RWPE1 (cell line): ENCODE results near the gene UBASH3A.

Experiments used
- CTCF ChIA-PET: fragments of 350-600 bp; sonication (Branson Sonifier 250); formaldehyde crosslinking; extraction: SDS; loops from one replicate; lab custom pipeline; 2021; lab: Yijun Ruan, JAX
- POLR2A ChIA-PET: fragments of 400-600 bp; formaldehyde crosslinking; extraction: SDS; loops from one replicate; lab custom pipeline; 2020; ENCODE audit warnings: antibody characterized with exemption; ENCODE audit not compliant: low non-redundant PET; lab: Yijun Ruan, JAX
- DNase-seq: peaks from one replicate; pipeline ENCODE4 v3.0.0; 2012; ENCODE audit warnings: low spot score
- H3K27ac ChIP-seq: fragments of 450-650 bp; 2 replicates; pipeline ENCODE4 v1.5.1; 2017
- TF ChIP-seq, protein P1 (sequence below): fragments of 450-650 bp; conservative IDR thresholded peaks from 2 replicates; pipeline ENCODE4 v1.5.1; 2017; ENCODE audit warnings: low read depth, mild to moderate bottlenecking

Gene UBASH3A

DNA sequence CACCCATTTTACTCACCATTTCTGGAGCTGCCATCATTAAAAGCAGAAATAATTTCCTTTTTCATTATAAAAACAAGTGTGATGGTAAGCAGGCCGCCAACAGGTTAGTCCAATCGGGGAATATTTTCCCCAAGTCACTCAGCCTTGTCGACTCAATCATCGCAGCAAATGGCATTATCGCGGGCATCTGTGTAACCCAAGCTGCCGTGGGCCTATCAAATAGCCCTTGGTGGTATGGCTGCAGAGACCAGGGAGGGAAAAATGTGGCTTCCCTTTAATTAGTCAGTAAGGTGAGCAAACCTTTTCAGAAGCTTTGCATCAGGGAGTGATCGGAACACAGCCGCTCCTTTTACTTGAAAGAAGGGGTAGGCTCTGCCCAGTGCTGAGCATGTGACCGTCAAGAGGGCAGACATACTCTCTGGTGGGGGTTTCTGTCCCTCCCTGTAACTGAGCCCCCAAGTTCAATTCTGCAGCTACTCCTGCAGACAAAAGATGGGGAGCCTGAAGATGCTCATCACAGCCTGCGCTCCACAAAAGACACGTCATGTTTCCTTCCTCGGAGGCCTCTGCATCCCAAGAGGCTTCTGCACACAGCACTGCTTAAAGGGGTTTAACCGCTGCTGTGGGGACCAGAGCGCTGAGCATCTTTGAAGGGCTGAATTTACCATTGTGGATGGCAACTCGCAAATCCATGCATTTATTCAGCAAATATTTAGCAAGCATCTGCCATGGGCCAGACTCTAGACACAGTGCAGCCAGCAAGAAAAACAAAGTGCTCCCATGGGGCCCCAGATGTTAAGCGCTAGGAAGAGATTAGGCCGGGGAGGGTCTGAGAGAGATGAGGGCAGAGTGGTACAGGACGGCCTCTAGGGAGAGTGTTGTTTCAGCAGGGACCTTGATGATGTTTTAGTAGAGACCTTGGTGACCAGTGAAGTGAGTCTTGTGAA, 6.6 kb upstream of the UBASH3A start:
- DNase-seq: no peak
- ChIA-PET CTCF (no interaction called here), POLR2A (no interaction called here)
- TF ChIP-seq, protein P1, sequence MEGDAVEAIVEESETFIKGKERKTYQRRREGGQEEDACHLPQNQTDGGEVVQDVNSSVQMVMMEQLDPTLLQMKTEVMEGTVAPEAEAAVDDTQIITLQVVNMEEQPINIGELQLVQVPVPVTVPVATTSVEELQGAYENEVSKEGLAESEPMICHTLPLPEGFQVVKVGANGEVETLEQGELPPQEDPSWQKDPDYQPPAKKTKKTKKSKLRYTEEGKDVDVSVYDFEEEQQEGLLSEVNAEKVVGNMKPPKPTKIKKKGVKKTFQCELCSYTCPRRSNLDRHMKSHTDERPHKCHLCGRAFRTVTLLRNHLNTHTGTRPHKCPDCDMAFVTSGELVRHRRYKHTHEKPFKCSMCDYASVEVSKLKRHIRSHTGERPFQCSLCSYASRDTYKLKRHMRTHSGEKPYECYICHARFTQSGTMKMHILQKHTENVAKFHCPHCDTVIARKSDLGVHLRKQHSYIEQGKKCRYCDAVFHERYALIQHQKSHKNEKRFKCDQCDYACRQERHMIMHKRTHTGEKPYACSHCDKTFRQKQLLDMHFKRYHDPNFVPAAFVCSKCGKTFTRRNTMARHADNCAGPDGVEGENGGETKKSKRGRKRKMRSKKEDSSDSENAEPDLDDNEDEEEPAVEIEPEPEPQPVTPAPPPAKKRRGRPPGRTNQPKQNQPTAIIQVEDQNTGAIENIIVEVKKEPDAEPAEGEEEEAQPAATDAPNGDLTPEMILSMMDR: no peak
- H3K27ac ChIP-seq: no peak overlapping the region

DNA sequence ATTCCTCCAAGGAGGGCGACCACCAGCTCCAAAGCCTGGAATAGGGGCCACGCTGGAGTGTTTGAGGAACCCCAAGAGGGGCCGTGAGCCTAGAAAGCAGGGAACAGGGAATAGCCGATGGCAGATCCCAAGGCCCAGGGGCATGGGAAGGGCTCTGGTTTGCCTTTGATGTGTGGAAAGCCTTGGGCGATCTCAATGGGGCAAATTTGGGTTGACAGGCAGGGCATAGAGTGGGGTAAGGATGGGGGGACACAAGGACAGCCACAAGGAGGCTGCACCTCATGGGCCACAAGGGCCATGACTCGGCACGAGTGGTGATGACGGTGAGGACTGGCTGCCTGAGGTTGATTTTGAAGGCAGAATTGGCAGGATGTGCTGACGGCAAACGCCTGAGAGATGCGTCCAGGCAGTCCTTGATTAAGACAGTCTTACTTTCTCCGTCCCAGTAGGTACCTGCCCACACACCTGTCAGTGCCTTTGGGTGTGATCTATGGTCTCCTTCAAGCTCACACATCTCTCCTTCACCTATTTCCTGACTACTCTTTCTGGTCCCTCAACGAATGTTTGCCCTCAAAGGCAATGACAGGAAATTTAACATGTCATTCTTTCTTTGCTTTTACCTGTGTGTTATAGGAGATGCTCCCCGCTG, 5.8 kb upstream of the UBASH3A start:
- POLR2A ChIA-PET: no interaction called here
- CTCF ChIA-PET: no interaction called here
- H3K27ac ChIP-seq: no peak overlapping the region
- TF ChIP-seq, protein P1: no peak
- DNase-seq: no peak

DNA sequence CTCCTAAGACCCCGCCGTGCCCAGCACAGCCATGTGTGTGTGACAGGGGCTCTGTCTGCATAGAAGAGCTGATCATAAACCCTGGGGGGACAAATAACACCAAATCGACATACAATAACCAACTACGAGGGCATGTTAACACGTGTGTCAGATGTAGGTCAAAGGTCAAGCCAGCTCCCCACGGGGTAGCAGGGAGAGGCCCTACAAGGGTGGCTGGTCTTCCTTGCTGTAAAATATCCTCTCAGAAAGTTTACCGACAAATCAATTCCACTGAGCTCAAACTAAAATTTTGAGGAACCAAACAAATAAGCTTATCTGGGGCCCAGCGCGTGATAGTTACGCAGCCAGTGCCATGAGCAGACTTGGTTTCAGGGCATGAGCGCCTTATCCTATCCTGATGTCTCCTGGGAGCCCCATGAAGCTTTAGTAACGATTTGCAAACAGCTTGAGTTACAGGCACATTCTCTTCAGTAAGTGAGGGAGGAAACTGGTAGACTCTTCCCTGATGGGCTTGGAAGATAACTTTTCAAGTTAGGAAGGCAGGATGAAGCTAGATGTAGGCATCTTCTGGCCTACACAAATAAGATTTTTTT, 5.2 kb upstream of the UBASH3A start:
- H3K27ac ChIP-seq: no peak overlapping the region
- ChIA-PET POLR2A (no interaction called here), CTCF (no interaction called here)
- no peak for DNase-seq
- TF ChIP-seq, protein P1: no peak

DNA sequence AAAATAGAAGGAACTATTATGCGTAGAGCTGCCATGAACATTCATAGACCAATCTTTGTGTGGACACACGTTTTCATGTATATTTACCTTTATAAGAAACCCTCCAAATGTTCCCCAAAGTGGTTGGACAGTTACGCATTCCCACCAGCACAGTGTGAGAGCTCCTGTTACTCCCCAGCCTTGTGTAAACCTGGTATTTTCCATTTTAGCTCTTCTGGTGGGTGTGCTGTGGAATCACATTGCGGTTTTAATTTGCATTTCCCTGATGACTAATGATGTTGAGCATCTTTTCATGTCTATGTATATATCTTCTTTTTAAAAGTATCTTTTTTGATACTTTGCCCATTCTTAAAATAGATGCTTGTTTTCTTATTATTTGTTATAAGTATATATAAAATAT, 3.2 kb upstream of the UBASH3A start:
- ChIA-PET POLR2A (no interaction called here), CTCF (interaction anchor here (0.6 to 0.8 kb wide), 2 partner anchors 105 to 166 kb away, joined by 3 to 4 read pairs; no protein-coding TSS in a partner anchor)
- no peak overlapping the region for H3K27ac ChIP-seq
- TF ChIP-seq, protein P1: no peak
- no peak for DNase-seq

DNA sequence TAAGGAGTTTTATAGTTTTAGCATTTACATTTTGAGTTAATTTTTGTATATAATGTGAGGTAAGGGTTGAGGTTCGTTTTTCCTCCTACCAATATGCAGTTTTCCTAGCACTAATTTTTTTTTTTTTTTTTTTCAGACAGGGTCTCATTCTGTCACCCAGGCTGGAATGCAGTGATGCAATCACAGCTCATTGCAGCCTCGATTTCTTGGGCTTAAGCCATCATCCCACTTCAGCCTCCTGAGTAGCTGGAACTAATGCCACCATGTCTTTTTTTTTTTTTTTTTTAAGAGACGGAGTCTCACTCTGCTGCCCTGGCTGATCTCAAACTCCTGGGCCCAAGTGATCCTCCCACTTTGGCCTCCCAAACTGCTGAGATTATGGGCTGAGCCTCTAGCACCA, 2.5 kb upstream of the UBASH3A start:
- TF ChIP-seq, protein P1: no peak
- ChIA-PET CTCF (interaction anchor here (0.6 kb wide), 1 partner anchor 166 kb away, joined by 4 read pairs; no protein-coding TSS in a partner anchor), POLR2A (no interaction called here)
- DNase-seq: no peak
- H3K27ac ChIP-seq: no peak overlapping the region

DNA sequence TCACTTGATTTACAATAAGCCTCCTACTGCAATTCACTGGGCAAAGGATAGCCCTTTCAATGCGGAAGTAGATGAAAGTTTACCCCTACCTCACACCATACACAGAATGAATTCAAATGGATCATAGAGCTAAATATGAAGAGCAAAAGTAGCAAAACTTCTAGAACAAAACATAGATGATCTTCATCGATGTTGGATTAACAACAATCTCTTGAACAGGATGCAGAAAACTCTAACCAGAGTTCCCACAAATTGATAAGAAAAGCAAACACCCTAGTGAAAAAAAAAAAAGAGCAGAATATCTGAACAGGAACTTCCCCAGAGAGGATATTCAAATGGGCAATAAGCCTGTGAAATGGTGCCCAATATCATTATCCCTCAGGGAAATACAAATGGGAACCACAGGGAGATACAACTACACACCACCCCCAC, 1.9 kb upstream of the UBASH3A start:
- TF ChIP-seq, protein P1: no peak
- no peak overlapping the region for H3K27ac ChIP-seq
- DNase-seq: no peak
- POLR2A ChIA-PET: no interaction called here
- CTCF ChIA-PET: no interaction called here
